Measurements from ENCODE around the gene SUSD3.

Gene SUSD3

DNA sequence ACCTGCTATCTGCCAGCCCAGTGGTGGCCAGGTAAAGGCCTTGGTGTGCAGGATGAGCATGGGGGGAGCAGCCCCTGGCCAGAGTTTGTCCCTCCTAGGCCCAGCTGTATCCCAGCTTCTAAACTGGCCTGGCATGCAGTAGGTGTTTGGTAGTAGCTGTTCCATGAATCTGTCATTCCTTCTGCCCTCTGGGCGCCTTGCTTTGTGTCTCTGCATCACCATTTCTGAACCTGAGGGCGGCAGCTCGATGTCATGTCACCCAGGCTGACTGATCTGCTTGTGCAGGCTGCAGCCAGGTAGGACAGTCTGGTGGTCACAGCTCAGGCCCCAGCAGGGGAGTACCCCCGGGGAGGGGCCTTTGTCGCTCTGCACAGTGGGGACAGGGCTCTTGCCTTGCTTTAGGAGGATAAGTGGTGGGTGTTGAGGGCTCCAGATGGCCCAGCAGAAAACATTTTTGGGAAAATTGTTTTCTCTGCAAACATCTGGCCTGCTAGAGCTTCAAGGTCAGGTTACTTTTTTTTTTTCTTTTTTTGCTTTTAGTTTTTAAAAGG, 4.6 kb upstream of the SUSD3 start:
- Histone ChIP-seq H3K9me3 (ENCODE audit: control insufficient read depth, insufficient read depth, low read depth, low read length) (no peaks in the 10 kb centered on the region), H3K4me3 (ENCODE audit: low read depth, low read length) (no peak overlapping the region), H3K27ac (ENCODE audit: low read depth, low read length) (no peak overlapping the region), H3K4me1 (ENCODE audit: control insufficient read depth, insufficient read depth, low read length) (peaks cover 31% of the 10 kb centered on the region), H3K27me3 (ENCODE audit: control insufficient read depth, insufficient read depth, low read length) (no peaks in the 10 kb centered on the region), H3K9ac (ENCODE audit: low read length) (no peak overlapping the region), H3K36me3 (ENCODE audit: control insufficient read depth, insufficient read depth, low read length) (no peaks in the 10 kb centered on the region)

GRCh38 chr9:93054758-93055704, 3.5 kb upstream of the SUSD3 start:
- peaks cover 5% of the 10 kb centered on the region; the same call in 1 of the 2 replicates for H3K27me3 ChIP-seq (ENCODE audit: control insufficient read depth, insufficient read depth, low read length)
- H3K4me1 ChIP-seq (ENCODE audit: control insufficient read depth, insufficient read depth, low read length) = peaks cover 39% of the 10 kb centered on the region
- no peaks in the 10 kb centered on the region for H3K9me3 ChIP-seq (ENCODE audit: control insufficient read depth, insufficient read depth, low read depth, low read length)
- no peaks in the 10 kb centered on the region for H3K36me3 ChIP-seq (ENCODE audit: control insufficient read depth, insufficient read depth, low read length)
- no peak overlapping the region for H3K9ac ChIP-seq (ENCODE audit: low read length)
- H3K27ac ChIP-seq (ENCODE audit: low read depth, low read length) = no peak overlapping the region
- no peak overlapping the region for H3K4me3 ChIP-seq (ENCODE audit: low read depth, low read length)

DNA sequence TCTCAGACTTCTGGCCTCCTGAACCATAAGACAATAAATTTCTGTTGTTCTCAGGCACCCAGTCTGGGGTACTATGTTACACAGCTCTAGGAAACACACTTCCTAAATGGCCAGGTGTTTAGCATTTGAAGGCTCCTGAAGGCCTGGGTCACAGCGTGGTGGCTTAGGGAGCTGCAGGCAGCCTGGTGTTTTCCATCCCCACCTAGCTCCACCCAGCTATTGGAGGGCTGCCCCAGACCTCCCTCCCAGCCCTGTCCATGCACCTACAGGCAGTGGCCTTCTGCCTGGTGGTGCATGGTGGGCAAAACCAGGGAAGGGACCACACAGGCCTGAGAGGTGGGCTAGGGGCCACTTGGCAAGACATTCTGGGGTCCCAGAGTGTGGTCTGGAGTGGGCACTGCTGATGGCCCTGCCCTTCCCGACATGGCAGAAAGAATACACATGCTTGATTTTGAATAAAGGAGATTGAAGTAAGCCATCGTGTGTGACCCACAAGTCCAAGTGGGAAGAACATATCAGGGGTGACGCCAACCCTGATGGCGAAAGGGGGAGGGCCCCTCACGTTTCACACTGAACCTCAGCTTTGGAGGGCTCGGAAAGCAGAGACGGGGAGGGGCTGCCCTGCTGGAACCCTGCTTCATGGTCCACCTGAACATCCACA, 1.3 kb upstream of the SUSD3 start:
- H3K27ac ChIP-seq (ENCODE audit: low read depth, low read length) = no peak overlapping the region
- peaks cover 51% of the 10 kb centered on the region for H3K4me1 ChIP-seq (ENCODE audit: control insufficient read depth, insufficient read depth, low read length)
- no peaks in the 10 kb centered on the region for H3K36me3 ChIP-seq (ENCODE audit: control insufficient read depth, insufficient read depth, low read length)
- no peak overlapping the region for H3K4me3 ChIP-seq (ENCODE audit: low read depth, low read length)
- no peaks in the 10 kb centered on the region for H3K9me3 ChIP-seq (ENCODE audit: control insufficient read depth, insufficient read depth, low read depth, low read length)
- H3K9ac ChIP-seq (ENCODE audit: low read length) = no peak overlapping the region
- peaks cover 5% of the 10 kb centered on the region; the same call in 1 of the 2 replicates for H3K27me3 ChIP-seq (ENCODE audit: control insufficient read depth, insufficient read depth, low read length)

GRCh38 chr9:93057703-93058354, 672 bp upstream of the SUSD3 start:
- Histone ChIP-seq H3K9ac (ENCODE audit: low read length) (no peak overlapping the region), H3K4me3 (ENCODE audit: low read depth, low read length) (peak overlapping the region; percentile 58), H3K27me3 (ENCODE audit: control insufficient read depth, insufficient read depth, low read length) (peaks cover 5% of the 10 kb centered on the region; the same call in 1 of the 2 replicates), H3K27ac (ENCODE audit: low read depth, low read length) (no peak overlapping the region), H3K9me3 (ENCODE audit: control insufficient read depth, insufficient read depth, low read depth, low read length) (no peaks in the 10 kb centered on the region), H3K4me1 (ENCODE audit: control insufficient read depth, insufficient read depth, low read length) (peaks cover 51% of the 10 kb centered on the region), H3K36me3 (ENCODE audit: control insufficient read depth, insufficient read depth, low read length) (no peaks in the 10 kb centered on the region)

DNA sequence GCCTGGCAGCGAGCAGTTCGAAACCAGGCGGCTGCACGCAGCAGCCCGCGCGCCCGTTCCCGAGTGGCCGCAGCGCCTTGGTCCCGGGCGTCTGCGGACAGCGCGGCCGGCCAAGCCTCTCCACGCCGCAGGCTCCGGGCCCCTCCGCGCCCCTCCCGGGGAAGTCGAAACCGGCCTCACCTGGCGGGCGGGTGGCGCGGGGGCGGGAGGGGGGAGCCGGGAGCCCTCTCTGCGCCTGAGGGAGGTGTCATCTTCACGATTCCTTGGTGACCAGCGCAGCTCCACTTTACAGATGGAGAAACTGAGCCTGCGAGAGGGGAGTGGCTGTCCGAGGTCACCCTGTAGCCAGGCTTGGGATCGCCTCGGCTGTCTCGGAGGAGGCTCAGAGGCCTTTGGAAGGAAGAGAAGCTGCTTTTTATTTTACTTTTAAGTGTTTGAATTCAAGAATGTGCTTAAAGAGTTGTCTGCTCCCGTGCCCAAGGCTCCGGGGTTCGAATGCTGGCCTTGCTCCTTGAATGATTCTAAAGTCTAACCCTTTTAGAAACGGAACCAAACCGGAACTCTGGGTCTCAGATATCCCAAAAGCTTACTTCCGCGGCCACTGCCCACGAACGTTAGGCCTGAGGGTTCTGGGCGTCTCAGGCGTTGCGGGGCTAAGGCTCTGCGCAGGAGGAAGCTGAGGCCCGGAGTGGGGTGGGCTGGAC, 662 bp downstream of the SUSD3 start:
- Histone ChIP-seq H3K9me3 (ENCODE audit: control insufficient read depth, insufficient read depth, low read depth, low read length) (no peaks in the 10 kb centered on the region), H3K27ac (ENCODE audit: low read depth, low read length) (no peak overlapping the region), H3K9ac (ENCODE audit: low read length) (no peak overlapping the region), H3K27me3 (ENCODE audit: control insufficient read depth, insufficient read depth, low read length) (peaks cover 5% of the 10 kb centered on the region; the same call in 1 of the 2 replicates), H3K36me3 (ENCODE audit: control insufficient read depth, insufficient read depth, low read length) (no peaks in the 10 kb centered on the region), H3K4me1 (ENCODE audit: control insufficient read depth, insufficient read depth, low read length) (peaks cover 38% of the 10 kb centered on the region; the same call in 1 of the 2 replicates), H3K4me3 (ENCODE audit: low read depth, low read length) (peak overlapping the region; percentile 58)

DNA sequence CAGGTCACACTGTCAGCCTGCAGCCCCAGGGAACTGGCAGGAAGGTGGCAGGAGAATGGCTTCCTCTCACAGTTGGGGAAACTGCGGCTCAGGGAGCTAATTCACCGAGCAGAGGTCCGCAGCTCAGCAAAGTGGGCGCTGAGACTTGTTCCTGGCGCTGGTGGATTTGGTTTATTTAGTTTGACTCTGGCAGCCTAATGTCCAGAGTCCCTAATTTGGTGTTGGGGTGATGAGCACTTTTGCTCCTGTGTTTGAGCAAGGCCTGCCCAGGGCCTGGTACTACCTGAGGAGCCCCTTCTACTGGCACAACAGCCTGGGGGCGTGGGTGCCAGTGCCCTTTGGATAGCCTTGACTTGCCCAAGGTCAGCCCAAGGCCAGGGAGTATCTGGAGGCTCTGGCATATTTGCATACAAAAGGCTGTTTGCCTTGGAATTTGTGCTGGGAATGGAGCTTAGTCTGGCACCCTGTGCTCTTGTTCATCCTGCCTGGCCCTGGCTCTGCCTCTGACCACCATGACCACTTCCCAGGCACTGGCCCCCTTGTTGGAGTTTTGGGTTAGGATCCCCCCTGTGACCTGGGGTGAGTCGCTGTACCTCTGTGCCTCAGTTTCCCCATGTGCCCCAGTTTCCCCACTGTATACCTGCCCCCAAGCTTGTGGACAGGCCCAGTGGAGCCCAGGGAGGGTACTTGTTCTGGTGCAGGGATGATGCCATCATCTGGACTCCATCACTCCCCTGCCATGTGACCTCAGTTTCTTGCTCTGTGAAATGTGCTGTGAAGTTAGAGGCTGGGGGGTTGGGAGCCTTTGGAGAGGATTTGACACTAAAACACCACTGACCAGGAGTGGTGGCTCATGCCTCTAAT, 1.4 kb downstream of the SUSD3 start:
- H3K27ac ChIP-seq (ENCODE audit: low read depth, low read length) = no peak overlapping the region
- no peak overlapping the region for H3K9ac ChIP-seq (ENCODE audit: low read length)
- H3K36me3 ChIP-seq (ENCODE audit: control insufficient read depth, insufficient read depth, low read length) = no peaks in the 10 kb centered on the region
- peaks cover 37% of the 10 kb centered on the region; the same call in 1 of the 2 replicates for H3K4me1 ChIP-seq (ENCODE audit: control insufficient read depth, insufficient read depth, low read length)
- no peak overlapping the region for H3K4me3 ChIP-seq (ENCODE audit: low read depth, low read length)
- H3K27me3 ChIP-seq (ENCODE audit: control insufficient read depth, insufficient read depth, low read length) = peaks cover 5% of the 10 kb centered on the region; the same call in 1 of the 2 replicates
- no peaks in the 10 kb centered on the region for H3K9me3 ChIP-seq (ENCODE audit: control insufficient read depth, insufficient read depth, low read depth, low read length)

GRCh38 chr9:93060746-93061259, 2.3 kb downstream of the SUSD3 start:
- no peak overlapping the region for H3K9ac ChIP-seq (ENCODE audit: low read length)
- no peak overlapping the region for H3K4me3 ChIP-seq (ENCODE audit: low read depth, low read length)
- H3K27me3 ChIP-seq (ENCODE audit: control insufficient read depth, insufficient read depth, low read length) = peaks cover 5% of the 10 kb centered on the region; the same call in 1 of the 2 replicates
- H3K9me3 ChIP-seq (ENCODE audit: control insufficient read depth, insufficient read depth, low read depth, low read length) = no peaks in the 10 kb centered on the region
- no peak overlapping the region for H3K27ac ChIP-seq (ENCODE audit: low read depth, low read length)
- peaks cover 37% of the 10 kb centered on the region; the same call in 1 of the 2 replicates for H3K4me1 ChIP-seq (ENCODE audit: control insufficient read depth, insufficient read depth, low read length)
- H3K36me3 ChIP-seq (ENCODE audit: control insufficient read depth, insufficient read depth, low read length) = no peaks in the 10 kb centered on the region

- Histone ChIP-seq H3K36me3 (ENCODE audit: control insufficient read depth, insufficient read depth, low read length) (no peaks in the 10 kb centered on the region), H3K4me1 (ENCODE audit: control insufficient read depth, insufficient read depth, low read length) (peaks cover 37% of the 10 kb centered on the region; the same call in 1 of the 2 replicates), H3K27ac (ENCODE audit: low read depth, low read length) (no peak overlapping the region), H3K4me3 (ENCODE audit: low read depth, low read length) (no peak overlapping the region), H3K9ac (ENCODE audit: low read length) (no peak overlapping the region), H3K9me3 (ENCODE audit: control insufficient read depth, insufficient read depth, low read depth, low read length) (no peaks in the 10 kb centered on the region), H3K27me3 (ENCODE audit: control insufficient read depth, insufficient read depth, low read length) (peaks cover 5% of the 10 kb centered on the region; the same call in 1 of the 2 replicates)
Measured at GRCh38 chr9:93061260-93061751, 2.8 kb downstream of the SUSD3 start.
